Heart left ventricle (tissue), 13 donors: Measurements from ENCODE around the gene CNDP1.

ENCODE experiments used
- CTCF ChIP-seq, 12 donors: fragments of 200-600 bp; sonication (generic) in 4 of 12; IDR thresholded peaks; one replicate each; pipeline versions ENCODE4 v1.5.0 to v1.8.0; 2018 to 2022; ENCODE audit warnings: antibody characterized with exemption in 12 of 12, mild to moderate bottlenecking in 5 of 12
- POLR2A ChIP-seq, 2 donors: fragments of 450-650 bp; IDR thresholded peaks; one replicate each; pipeline ENCODE4 v1.6.1; 2017; ENCODE audit warnings: antibody characterized with exemption in 2 of 2, mild to moderate bottlenecking in 2 of 2, moderate library complexity in 2 of 2
- donor health status: ischemic (EF 13 %, LVEDD 7.1; RV severe dilation, severe dysfunction).
- donor health status: DM: no; HTN: yes; CAD: no.
- donor health status: DM: no; HTN: no; CAD: no.
- donor health status: ischemic (EF 25% LVEDD 6.9; RV normal size, moderate dysfunction).
- donor health status: ischemic (EF 25% LVEDD 5.7; RV mildly dilated, moderate dysfunction).
- donor health status: ischemic (EF 35%, LVEDD 5.7; RV mildly dilated, moderate dysfunction).
- donor health status: nonischemic (EF 11% LVEDD 7.7; RV severe dilation, severe dysfunction).
- donor health status: DM: yes; HTN: yes; CAD: no.
- donor health status: PGD.
- donor health status: ischemic (EF 29% LVEDD 5.4; RV normal size, mild dysfunction).
- donor health status: nonischemic (EF 23%, LVEDD 6.1; RV moderate dilation, normal function).

- TF ChIP-seq POLR2A (IDR thresholded peaks at IDR 0.05), result no peak
- no peak for TF ChIP-seq CTCF (IDR thresholded peaks at IDR 0.05)
Measured at GRCh38 chr18:74532511-74533025, 1.7 kb upstream of the CNDP1 start.
